HG03025 (cell line): ENCODE results near the gene TP53AIP1.
A peak's percentile ranks its signal among the peaks of the same experiment; 100 is the strongest.

Experiments
- ATAC-seq: cut with Tn5 transposase; IDR thresholded peaks from one replicate; pipeline ENCODE4 v1.9.1; 2021; ENCODE audit warnings: mild to moderate bottlenecking, moderate library complexity; ENCODE audit not compliant: unreplicated experiment, low FRiP score

The TP53AIP1 gene

GRCh38 chr11:128908391-128909246 is 34.1 kb downstream of the TP53AIP1 start:
- ATAC-seq, result no peak

DNA sequence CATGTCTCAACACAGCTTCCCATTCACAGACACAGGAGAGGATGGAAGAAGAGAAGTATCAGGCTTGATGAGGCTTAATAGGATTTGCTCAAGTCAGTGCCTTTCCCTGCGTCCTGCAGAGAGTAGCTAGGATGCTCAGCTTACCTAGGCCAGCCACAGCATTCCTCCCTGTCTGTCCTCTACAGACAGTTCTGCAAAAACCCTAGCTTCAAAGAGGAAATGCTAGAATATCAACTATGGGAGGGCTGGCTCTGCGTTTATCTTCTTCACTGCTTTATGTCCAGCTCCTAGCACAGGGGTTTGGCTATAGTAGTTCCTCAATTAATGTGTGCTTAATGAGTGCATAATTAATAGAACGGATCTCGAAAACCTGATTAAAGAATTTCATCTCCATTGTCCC is 35.1 kb downstream of the TP53AIP1 start:
- ATAC-seq, result no peak

DNA sequence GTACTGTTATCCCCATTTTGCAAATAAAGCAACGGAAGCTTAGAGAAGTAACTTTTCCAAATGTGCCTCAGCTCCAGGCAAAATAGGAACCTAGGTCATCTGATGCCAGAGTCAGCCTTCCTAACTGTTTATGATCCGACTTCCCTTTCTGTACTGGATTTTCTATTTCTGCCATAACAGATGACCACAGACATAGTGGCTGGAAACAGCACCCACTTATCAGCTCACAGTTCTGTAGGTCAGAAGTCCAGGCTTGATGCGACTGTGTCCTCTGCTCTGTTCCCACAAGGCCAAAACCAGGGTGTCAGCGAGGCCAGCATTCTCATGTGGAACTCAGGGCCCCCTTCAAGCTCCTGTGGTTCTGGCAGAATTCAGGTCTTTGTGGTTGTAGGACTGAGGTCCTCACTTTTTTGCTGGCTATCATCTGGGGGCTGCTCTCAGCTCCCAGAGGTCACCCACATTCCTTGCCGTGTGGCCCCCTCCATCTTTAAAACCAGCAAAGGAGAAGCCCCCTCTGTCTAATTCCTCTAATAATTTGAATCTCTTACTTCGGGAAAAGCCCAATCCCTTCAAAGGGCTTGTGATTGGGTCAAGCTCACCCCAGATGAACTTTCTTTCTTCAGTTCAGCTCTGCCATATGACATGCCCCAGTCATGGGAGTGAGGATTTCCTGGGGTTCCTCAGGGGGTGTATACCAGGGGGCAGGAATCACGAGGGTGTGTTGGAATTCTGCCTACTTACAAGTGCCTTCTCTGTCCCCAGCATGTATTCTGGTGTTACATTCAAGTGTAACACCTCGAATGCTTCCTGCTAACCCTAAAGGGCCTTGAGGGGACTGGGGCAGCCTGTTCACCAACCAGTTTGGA is 36.3 kb downstream of the TP53AIP1 start:
- no peak for ATAC-seq

DNA sequence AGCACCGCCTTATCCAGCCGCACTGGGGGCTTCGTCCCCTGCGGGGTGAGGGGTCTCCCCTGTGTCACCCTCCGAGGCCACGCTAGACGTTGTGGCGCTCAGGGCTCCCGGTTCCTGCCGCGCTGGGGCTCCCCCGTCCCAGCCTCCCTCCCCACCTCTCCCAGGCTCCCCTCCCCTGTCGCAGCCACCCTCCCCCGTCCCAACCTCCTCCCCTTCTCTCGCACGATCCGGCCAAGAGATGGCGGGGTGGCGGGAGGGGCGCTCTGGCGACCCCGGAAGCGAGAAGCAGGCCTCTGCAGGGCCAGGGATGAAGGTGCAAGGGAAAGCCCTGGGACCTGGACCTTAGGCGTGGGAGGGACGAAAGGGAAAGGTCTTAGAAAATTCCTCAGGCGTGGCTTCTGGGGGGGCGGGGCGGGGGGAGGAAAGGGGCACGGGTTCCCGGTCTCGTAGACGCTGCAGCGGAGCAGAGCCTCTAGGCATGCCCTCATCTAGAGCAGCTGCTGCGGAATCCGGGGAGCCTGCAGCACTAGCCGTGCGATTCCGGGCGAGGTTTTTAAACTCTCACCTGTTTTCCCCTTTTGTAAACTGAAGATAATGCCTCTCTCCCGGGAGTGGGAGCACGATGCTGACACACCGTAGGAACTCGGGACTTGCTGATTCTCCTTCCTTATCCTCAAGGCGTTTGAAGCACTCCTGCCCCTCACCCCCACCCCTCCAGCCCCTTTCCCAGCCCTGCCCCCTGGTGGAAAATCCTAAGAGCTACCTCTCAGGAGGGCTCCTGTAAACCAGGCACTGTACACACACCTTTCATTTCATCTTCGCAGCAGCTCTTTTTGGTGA is 37.1 kb downstream of the TP53AIP1 start:
- no peak for ATAC-seq

DNA sequence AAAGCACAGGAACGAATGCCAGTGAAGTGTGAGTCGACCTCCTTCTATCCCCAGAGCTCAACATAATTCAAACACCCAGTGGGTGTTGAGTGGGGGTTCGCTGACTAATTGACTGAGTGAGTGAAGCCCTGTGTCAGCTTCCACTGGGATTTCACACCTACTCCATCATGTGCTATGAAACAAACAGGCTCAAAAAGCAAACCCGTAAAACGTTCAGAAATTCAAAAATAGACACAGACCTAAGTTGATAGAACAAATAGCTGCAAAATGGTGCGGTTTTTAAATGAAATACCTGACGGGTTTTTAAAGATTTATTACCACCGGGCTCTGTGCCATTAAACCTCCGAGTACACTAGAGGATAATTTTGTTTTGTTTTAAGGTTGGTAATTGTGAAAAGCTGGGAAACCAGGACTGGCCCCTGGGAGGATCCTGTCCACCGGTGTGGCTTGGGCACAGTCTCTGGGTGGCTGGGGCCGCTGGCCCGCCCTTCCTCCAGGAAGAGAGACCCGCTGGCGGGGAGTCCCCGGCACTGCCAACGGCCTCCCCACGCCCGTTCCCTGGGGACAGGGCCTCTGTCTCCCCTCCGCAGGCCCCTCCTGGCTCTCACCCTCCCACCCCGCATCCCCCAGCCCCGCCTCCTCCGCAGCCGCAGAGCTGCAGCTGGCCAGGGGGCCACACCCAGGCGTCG is 37.9 kb downstream of the TP53AIP1 start:
- ATAC-seq, result no peak

- ATAC-seq, result no peak
Measured at GRCh38 chr11:128904303-128904655, 38.4 kb downstream of the TP53AIP1 start.

DNA sequence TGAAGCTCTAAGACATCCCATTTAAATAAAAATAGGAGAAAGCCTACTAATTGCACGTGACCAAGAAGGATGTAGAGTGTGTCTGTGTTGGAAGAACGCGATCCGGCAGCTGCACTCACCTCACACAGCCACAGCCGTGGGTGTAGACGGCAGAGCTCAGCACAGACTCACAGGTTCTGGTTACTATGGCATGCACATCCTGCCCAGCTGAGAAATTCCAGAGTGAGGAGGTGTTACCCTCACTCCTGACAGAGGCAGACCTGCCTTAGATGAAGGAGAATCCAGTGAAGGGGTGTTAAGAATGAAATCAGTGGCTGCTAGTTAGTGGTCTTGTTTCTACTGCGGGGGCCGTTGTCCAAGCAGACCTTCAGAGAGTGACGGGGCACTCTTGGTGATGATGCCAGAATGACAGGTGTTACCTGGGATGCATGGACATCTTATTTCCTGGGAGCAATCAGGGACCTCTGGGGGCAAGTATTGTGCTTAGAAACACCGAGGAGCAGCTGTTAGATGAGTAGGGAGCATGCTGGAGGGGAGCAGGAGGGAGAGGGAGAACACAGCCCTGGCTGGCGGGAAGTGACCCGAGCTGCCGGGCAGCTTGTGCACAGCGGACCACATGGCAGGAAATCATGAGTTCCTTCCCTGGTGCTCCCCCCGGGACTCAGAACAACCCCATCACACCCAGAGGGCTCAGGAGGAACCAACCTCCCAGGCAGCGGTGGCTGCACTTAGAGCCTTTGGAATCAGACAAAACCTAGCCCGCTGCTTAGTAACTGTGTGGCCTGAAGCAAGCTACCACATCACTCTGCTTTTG is 39.2 kb downstream of the TP53AIP1 start:
- ATAC-seq, result no peak

GRCh38 chr11:128902515-128903066 is 40.1 kb downstream of the TP53AIP1 start:
- no peak for ATAC-seq

DNA sequence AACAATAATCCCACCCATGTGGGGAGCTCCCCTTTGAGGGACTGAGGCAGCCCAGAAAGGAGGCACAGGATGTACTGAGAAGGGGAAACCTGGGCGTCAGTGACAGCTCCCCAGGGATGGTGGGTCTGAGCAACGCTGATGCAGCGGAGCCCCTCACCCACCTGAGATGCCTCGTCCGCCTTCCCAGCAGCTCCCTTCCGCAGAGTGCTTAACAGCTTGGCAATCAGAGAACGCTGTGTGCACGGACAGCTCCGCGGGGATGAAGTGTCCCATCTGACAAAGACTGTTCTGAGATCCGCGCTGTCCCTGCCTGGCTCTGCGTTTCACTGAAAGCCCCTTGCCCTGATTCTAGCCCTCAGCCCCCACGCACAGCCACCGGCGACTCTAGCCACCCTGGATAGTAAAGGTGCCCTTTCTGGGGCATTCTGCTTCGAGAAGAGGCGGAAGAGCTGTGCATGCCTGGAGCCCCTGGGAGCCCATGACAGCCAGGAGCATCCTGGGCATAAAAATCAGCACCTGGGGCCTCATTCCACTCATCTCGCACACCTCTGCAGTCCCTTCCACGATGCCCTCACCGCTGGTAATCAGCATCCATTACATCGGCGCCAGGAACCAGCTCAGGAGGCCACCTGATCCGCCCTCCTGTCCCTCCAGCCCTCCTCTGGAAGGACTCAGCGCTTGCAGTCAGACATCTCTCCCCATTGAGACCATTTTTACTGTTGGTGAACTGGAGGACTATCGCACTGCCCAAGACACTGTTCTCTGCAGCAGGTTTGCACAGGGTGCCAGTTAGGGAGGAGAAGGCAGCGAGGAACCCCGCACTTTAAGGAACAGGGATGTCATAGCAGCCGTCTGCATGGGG is 40.8 kb downstream of the TP53AIP1 start:
- ATAC-seq, result no peak

- ATAC-seq, result no peak
Measured at GRCh38 chr11:128900468-128900867, 42.2 kb downstream of the TP53AIP1 start.

DNA sequence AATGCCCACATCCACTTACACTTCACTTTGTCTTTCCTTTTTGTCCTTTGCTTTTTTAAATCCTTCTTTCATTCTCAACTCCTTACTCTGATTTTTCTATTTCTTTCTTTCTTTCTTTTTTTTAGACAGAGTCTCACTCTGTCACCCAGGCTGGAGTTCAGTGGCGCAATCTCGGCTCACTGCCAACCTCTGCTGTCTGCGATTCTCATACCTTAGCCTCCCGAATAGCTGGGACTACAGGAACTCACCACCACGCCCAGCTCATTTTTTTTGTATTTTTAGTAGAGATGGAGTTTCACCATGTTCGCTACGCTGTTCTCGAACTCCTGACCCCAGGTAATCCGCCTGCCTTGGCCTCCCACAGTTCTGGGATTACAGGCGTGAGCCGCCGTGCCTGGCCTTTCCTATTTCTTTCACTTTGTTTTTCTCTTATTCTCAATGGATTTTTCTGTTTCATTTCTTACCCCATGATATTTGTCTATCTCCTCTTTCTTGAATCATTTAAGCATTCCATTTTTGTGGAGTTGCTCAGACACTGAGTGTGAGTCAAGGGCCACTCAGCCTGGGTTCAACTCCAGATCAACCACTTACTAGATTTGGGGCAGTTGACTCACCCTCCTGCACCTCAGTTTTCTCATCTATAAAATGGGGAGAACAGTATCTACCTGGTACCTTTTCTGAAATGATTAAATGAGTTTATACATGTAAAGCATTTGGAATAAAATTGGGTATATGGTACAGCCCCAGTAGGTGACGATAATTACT is 43.9 kb downstream of the TP53AIP1 start:
- no peak for ATAC-seq

- no peak for ATAC-seq
Measured at GRCh38 chr11:128897826-128898225, 44.8 kb downstream of the TP53AIP1 start.

GRCh38 chr11:128896356-128896755 is 46.3 kb downstream of the TP53AIP1 start:
- ATAC-seq, result no peak

- ATAC-seq, result no peak
Measured at GRCh38 chr11:128895526-128895925, 47.1 kb downstream of the TP53AIP1 start.

- ATAC-seq, result no peak
Measured at GRCh38 chr11:128894685-128895084, 48.0 kb downstream of the TP53AIP1 start.

DNA sequence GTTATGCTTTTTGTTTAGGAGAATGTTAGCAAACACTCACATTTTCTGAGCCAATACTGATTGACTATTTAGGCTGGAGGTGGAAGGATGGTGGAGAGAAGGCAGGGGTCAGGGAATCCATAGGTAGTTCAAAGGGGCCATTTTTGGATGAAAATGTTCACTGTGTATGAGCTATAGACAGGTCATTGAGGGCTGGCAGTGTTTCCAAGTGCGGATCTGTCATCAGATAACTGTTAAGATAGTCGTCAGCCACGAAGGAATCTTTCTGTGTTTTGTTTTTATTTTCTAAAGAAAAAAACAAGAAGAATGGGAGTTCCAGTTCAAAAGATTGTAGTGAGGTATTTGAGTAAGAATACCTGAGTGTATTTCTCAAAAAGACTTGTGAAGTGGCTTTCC is 48.4 kb downstream of the TP53AIP1 start:
- no peak for ATAC-seq

DNA sequence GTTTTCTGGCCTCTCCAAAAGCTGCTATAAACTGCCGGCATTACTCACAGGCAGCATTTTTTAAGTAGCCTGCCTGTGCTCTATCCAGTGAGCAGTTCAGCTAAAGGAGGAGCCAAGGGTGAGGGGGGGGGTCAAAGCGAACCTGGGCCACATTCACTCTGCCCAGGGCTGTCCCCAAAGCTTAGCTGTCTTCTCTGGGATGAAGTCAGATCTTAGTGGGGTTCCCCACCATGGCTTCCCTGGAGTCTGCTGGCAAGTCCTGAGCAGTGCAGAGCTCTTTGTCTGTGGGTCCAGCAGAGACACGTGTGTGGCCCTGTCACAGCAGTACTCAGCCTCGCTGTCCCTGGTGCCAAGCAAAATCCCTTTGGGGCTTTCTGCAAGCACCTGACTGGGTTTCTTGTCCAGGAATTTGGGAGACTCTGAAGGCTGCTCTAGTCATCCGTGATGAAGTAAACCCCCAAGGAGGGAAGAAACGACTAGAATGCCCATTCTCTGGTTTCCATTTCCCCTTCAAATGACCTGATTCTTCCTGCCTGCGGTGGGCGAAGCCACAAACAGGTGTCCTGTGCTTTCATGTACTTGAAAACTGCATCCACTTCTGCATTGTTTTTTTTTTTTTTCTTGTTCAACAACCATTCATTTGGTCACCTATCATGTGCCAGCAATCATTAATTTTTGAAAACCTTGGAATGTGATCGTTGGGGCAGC is 48.9 kb downstream of the TP53AIP1 start:
- ATAC-seq, result peak; percentile 58
